DMS 273 treated with DMSO at 0.1 percent for 48 hours (cell line): ENCODE results near the gene RNF217.
"Not testable (repeated sequence)": the region's sequence is repeated elsewhere in the genome, so short reads cannot be mapped to it uniquely, and the experiment has no call there.

Source experiments
- DNase-seq: peaks from one replicate; lab custom pipeline; 2025; lab: John Stamatoyannopoulos, UW

Gene RNF217

DNA sequence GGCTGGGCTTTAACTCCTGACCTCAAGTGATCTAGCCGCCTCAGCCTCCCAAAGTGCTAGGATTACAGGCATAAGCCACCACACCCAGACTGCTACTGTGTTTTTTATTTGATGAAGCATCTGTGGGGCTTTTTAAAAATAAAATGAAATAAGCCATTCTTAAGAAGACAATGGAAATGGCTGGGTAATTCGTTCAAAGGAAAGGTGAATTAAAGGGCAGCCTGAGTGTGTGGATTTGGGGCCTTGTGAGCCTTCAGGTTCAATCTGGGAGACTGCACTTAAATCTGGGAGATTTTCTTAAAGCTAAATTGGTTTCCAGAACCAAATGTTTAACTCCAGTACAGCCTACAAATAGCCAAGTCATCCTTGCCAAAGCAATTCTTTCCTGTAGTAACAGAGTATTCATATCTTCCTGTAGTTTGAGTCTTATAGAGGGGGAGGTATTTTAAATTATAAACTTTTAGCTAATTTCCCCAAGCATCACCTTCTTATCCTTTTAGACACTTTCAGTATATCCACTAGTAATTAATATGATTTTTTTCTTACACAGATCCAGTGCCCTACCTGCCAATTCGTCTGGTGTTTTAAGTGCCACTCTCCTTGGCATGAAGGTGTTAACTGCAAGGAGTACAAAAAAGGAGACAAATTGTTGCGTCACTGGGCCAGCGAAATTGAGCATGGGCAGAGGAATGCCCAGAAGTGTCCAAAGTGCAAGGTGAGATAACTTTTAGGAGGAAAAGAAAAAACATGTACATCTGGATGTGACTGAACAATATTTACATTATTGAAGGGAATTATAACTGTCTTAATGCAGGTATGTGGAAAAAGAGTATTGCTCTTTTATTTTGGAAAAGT, 95.4 kb downstream of the RNF217 start:
- no peak for DNase-seq

DNA sequence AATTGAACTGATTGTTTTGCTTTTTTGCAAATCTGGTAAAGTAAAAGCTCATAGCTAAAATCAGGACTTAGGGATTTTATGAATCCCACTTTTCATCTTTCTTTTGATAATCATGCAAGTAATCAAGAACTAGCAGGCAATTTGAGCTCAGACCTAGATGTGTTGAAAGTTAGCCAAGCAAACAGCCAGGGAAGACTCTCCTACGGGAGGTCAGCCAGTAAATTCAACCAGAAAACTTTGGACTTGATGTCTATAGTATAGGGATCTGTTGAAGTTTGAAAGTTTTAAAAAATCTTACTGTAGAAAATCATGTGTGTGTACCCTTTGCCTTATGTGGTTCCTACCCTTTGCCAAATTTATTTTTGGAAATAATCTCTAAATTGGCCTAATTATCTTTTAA, 96.3 kb downstream of the RNF217 start:
- no peak for DNase-seq

DNA sequence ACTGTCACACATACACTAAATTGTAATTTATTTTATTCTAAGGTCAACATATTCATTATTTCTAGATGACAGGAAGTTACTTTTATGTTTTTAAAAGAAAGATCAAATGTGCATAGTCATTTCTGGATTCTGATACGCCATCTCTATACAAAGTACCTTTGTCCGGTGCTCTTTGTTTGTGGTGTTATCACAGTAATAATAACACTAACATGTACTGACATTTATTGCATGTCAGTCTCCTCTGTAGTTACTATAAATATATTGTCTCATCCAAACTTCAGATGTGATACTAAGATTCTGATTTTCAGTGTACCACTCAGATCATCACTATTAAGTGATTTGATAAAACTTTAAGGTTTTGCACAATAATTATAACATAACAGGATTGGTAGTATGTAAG, 101.1 kb downstream of the RNF217 start:
- DNase-seq: no peak

DNA sequence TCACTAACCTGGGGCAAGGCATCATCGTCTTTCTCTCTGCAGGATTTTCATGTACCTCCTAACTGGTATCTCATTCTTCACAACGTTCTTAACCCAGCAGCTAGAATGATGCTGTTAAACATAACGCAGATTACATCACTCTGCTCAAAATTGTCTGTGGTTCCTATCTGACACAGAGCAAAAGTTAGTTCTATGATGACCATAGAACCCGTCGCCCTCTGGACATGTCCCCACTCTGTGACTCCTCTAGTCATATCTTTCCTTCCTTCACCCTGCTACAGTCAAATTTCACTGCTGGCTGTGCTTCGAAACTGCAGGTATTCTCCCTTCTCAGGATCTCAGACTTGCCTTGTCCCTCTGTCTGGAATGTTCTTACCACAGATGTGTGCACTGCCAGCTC, 103.9 kb downstream of the RNF217 start:
- no peak for DNase-seq

DNA sequence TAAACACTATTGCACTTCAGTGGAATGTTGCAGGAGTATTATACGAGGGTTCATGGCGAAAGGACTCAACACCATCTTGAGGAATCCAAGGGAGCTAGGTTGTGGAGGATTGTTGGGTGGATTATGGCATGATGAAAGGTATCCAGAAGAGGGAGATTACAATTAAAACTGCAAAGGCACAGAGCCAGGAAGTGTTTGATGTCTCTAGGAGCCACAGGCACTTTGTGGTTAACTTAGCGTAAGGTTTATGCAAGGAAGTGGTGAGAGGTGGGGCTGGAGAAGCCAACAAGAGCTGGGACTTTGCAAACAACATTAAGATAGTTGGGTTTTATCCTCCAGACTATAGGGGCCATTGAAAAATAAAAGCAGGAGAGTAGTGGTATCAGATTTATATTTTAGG, 104.7 kb downstream of the RNF217 start:
- DNase-seq: no peak

DNA sequence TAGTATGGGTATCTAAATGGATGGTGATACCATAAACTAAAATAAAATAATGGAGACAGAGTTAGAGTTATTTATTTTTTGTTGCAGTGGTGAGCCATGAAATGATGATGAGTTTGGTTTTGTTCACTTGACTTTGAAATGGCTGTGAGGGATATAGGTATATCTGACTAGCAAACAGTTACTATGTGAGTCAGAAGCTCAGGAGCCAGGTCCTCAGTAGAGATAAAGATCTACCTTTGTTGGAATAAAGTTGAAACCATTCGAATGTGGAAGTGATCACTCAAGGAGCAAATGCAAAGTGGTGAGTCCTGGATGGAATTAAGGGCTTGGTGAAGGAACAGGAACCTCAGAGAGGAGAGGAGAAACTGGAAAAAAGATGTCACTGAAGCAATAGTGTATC, 105.3 kb downstream of the RNF217 start:
- no peak for DNase-seq

DNA sequence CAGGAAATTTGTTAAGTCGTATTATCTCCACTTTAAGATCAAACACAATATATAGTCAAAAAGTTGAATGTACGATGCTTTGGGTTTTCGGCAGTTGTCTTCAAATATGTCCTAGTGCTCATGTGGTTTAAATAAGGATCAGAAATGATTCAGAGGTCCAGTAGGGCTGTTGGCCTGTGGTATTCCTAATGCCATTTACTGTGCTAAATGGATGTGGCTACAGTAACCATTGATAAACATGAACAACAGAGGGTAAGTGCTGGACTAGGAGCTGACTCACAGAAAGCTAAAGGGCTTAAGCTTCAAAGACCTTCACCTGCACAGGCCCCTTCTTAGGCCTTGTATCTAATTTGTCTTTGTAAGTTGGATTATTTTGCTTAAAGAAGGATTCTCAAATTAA, 110.8 kb downstream of the RNF217 start:
- DNase-seq: no peak

DNA sequence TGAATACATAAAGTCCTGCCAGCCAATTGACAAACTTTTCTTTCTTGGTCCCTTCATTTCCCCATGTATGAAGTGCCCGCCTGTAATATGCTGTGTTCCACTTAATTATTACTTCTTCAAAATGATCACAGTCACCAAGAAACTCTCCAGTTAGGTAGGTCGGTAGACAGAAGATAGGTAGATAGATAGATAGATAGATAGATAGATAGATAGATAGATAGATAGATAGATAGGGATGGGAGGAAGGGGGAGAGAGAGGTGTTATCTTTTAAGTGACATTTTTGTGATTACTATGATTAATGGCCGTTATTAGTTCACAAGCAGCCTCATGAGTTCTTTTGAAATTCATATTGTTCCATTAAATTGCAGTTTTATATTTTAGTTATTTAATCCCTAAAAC, 111.9 kb downstream of the RNF217 start:
- DNase-seq: no peak

DNA sequence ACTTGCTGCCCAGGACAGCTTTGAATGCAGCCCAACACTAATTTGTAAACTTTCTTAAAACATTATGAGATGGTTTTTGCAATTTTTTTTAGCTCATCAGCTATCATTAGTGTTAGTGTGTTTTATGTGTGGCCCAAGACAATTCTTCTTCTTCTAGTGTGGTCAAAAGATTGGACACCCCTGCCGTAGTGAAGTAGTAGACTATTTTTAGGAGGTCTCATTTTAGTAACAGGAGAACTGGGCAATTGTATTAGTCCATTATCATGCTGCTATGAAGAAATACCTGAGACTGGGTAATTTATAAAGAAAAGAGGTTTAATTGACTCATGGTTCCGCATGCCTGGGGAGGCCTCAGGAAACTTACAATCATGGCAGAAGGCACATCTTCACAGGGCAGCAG, 112.8 kb downstream of the RNF217 start:
- not testable (repeated sequence) for DNase-seq

DNA sequence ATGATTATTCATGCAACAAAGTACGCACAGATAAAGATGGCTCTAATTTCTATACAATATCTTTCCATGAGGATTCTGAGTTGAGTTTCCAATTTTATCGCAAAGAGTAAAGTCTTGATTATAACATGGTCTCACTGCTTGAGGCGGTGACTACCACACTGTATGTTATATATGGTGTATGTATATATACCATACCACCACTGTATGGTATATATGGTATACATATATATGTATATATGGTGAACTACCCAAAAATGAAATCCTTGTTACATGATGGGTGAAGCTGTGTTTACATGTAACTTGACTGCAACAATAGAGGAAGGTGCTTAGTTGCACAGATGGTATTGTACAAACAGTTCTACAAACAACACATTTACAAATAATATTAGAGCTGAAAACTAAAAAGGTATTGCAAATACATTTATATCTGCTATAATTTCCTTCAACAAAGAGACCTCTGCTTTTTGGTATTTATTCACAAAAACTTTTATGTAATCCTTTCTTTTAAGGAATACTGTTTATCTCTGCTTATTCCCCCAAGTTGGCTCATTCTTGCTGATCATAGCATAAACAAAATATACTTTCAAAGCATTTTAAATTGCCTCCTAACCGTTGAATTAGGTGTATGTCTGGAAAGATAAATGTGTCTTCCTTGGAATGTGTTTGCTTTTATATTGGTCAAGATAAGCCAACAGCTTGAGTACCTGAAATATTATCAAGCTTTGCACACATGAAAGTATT, 113.7 kb downstream of the RNF217 start:
- no peak for DNase-seq

DNA sequence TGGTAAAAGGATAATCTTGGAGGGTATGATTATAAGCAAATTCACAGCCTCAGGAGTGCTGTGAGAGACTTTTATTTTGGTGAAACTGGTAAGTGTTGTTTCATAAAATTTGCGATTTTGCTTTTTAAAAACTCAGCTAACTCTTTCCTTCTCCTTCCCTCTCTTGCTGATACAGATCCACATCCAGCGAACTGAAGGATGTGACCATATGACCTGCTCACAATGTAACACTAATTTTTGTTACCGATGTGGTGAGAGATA, 114.2 kb downstream of the RNF217 start:
- DNase-seq: no peak

DNA sequence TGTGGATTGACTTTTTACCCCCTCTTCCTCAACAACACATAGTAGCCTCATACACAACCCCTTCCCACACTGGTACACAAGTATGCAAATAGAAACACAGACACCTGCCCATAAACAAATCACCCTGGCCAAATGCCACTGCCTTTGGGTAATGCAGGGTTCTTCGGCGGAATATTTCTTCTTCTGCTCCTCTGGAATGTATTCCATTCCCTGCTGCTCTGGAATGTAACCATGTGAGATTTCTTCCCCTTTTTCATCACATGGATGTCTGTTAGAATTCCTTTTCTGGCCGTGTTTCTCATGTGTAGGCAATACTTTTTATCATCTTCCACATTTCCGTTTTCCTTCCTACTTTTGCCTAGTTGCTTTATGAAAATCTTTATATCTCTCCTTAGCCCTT, 115.2 kb downstream of the RNF217 start:
- DNase-seq: no peak

DNA sequence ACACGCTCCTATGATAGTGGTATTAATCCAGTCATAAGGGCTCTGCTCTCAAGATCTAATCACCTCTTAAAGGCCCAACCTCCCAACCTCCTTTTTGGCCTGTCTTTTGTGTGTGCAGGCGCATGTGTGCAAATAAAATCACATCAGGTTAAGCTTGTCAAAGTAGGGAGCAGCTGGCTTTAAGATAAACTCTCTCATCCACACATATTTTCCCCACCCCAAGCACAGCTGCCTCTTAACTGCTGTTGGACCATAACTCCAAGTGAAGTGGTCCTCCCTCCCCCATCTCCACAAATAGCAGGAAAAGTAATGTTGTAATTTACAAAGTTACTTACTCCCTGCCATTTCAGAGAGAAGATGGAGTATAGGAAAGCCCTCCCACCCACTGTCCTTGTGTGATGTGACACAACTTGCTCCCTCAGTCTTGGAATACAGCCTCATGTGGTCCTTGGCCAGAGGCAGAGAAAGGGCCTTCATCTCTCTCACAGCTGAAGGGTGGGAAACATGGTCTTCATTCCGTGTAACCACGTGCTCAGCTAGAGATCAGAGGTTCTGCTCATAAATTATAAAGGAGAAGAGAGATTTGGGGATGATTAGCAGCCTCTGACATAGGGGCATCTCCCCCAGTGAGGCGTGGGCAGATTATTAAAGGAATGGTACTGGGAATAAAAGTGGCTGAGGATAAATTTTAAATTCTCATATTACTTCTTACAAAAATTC, 116.5 kb downstream of the RNF217 start:
- no peak for DNase-seq

DNA sequence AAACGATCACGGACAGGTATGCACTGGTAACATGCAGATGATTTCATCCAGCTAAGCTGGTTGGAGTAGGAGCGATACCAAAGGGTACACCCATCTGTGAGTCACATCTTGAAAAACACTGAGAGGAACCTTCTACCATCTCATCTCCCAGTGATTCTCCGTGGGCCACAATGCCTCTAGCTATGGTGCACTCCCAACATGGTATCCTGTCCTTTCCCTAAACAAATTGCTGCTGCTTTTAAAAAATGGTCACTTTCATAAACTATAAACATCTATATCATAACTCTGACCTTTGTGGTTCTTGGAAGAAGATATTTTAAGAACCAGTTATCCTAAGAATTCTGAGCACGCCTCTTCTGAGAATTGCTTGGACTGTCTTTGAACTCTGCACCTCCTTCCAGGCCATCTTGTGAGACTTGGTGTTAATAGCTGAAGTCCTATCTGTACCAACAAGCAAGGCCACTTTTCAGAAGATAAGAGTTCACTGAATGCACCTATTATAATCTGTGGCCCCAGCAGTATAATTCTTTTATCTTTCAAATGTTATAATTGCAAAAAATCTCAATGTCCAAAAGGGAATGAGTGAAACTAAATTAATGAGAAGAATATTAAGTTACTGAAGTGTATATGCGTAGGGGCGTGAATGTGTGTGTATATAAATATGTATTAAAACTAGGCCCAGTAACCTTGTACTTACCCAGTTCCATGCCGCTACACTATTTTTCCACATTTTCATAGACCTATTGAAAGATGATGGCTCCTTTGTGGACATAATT, 120.9 kb downstream of the RNF217 start:
- no peak for DNase-seq

DNA sequence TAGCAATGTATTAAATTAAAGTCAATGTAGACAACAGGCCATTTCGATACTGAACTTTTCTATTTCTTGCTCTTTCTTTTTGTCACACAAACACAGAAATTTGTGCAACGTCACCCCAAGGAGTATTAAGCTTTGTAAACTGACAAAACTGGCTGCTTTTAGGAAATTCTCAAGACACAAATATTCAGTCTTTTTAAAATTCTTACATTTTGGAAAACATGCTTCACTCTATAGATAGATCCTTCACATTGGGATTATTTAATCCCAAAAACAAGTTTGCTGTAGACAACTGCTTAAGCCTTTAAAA, 121.4 kb downstream of the RNF217 start:
- no peak for DNase-seq

DNA sequence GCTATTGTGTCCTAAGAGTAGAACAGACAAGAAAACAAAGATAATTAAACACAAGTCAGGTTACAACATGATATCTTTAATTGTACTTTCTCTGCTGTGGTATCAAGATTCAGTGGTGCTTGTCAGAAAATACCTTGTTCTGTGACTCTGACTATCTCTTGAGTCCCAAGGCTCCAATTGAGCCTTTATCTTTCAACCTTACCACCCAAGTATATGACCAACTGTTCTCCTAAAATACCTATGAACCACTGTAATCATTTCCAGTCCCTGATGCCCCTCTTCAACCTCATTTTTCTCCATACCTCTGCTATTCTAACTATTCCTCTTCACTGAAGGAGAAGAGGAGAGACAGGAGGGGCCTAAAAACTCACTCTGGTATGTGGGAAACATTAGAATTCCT, 124.5 kb downstream of the RNF217 start:
- no peak for DNase-seq

DNA sequence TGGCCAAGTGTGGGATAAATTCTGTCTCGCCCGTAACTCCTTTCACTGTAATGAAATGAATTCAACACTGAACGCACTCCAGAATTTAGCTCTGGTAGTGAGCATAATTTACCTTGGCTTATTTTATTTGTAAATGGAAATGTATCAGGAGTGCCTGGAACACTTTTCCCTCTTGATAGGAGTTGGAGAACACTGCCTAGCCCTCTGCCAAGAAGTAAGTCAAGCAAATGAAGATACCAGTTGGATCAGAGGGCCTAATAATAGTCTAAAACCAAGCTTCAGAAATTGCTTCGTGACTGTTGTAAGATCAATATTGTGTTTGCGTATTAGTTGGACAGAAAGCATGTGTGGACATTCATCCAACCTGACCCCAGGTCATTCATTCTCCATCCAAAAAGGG, 126.7 kb downstream of the RNF217 start:
- no peak for DNase-seq

DNA sequence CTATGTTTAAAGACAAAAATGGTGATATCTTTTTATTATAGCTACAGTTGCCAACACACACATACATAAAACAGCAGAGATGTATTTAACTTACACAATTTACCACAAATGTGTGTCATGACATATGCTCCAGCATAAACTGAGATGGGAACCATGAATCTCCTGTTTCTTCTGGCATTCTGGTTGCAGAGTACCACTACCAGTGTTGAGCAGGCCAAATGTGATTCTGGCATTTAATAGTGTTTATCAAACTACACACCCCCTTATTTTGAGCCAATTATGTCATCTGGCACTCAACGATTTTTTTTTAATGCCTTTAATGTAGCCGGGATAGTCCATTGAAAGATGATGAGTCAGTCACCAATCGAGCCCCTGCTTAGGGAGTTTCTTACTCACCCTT, 132.3 kb downstream of the RNF217 start:
- DNase-seq: no peak

DNA sequence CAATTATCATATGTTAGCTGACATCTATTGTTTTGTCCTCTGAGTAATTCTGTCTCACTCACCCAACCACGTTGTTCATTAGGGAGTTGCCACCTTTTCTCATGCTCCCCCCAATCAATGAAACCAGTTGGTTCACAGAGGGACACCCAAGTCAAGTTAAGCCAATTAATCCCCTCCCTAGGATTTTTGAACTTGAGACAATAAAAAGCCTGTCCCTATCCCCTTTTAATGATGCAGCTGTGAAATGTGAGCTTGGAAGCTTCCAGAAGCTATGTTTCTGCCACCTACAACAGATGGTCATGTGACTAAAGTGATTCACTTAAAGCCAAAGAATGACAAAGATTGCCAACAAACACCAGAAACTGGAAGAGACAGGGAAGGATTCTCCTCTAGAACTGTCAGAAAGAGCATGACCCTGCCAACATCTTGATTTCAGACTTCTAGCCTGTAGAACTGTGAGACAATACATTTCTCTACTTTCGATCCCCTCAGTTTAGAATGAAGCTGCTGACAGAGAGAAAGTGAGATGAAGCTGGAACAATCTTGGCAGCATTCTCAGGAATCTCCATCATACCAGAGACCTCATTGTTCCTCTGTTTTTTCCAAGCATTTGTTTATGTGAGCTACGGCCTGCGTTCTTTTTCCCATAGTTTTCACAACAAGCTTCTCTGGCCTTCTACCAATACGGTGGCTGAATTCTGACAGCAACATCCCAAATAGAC, 133.5 kb downstream of the RNF217 start:
- DNase-seq: no peak

DNA sequence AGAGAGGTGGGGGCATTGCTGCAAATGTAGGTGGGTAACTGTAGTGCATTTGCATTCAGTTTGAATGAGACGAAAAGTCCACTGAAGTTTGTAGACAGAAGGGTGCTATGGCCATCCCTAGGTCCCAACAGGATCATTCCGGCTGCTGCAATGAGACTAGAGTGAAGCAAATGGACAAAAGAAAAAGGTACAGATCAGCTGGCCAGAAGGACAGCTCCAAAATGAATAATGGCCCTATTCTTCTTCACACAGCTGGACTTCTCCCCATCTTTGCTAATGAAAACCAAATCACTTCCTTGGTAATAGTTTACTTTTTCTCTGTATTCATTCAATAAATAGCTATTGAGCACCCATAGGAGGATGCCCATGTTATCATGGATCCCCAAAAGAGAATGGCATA, 134.9 kb downstream of the RNF217 start:
- DNase-seq: no peak

DNA sequence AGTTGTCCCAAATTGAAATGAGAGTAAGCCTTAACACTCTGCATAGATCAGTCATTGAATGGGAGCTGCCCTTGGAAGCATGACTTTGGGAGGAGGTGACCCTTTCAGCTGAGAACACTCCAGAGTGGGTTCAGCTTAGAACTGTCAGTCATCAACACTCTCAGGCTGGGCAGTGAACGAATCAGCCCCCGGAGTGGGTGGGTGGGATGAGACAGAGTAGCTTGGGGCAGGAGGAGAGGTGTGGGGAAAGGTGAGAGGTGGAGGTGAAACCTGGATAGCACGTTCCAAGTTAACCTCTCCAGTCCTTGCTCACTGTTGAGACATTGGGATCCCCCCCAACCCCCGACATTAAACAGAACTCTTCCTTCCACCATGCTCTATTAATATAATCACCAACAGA, 136.0 kb downstream of the RNF217 start:
- no peak for DNase-seq
